Measurements from ENCODE around the gene UBA1.

The UBA1 gene

DNA sequence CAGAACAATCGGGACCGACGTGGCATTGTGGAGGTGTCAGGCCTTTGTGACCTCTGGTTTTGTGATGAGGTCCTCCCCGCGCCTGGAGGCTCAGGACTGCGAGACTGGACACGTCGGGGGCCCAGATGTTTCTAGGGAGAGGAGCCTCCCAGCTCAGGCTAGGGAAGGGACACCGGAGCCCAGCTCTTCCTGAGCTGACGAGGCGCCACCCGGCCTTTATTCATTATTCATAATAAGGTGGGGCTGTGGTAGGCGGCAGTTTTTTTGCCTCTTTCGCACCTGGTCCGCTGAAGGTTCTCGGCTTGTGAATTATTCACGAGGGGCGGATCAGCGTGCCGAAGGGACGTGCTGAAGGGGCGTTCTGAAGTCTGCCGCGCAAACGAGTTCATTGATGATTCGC, 2.3 kb upstream of the UBA1 start:
- peaks cover 38% of the 10 kb centered on the region for H3K36me3 ChIP-seq (ENCODE audit: control insufficient read depth, low read length)
- H3K27ac ChIP-seq (ENCODE audit: low read depth, low read length): peak overlapping the region; percentile 96
- no peaks in the 10 kb centered on the region for H3K9me2 ChIP-seq (replicated peaks; ENCODE audit: control insufficient read depth, low read length)

DNA sequence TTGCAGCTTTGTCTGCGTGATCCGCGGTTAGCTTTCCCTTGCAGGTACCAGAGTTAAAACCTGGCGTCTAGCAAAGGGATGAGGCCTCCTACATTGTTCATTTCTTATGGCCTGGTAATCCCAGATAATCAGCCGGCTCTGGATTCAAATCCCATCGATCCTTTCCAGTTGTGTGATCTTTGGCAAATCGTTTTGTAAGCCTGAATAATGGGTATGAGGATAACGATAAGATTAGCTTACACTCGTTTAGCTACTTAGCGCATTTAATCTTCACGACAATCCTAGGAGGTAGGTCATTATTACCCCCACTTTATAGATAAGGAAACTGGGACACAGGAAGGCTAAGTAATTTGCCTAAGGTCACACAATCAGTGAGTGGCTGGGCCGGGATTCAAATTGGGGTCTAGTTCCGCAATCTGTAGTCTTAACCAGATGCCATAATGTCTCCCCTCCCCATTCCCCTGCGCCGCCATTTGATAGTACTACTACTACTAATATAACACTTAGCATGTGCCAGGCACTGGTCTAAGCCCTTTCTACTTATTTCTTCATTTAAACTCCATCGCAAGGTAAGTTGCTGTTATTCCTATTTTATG, 1.7 kb upstream of the UBA1 start:
- Histone ChIP-seq H3K9me3 (ENCODE audit: control insufficient read depth, insufficient read depth, low read length) (no peaks in the 10 kb centered on the region), H3K36me3 (ENCODE audit: control insufficient read depth, low read length) (peaks cover 42% of the 10 kb centered on the region), H3F3A (ENCODE audit: control insufficient read depth, insufficient read depth) (peaks cover 20% of the 10 kb centered on the region), H3K4me1 (ENCODE audit: control insufficient read depth, low read length) (peaks cover 40% of the 10 kb centered on the region), H3K9me2 (replicated peaks; ENCODE audit: control insufficient read depth, low read length) (no peaks in the 10 kb centered on the region), H4K20me1 (ENCODE audit: control insufficient read depth, insufficient read depth, low read depth, low read length) (peaks cover 4% of the 10 kb centered on the region; the same call in 1 of the 2 replicates), H3K79me2 (ENCODE audit: control insufficient read depth, low read length) (peaks cover 45% of the 10 kb centered on the region), H3K27ac (ENCODE audit: low read depth, low read length) (peak overlapping the region; percentile 96), H3K27me3 (ENCODE audit: control insufficient read depth, low read length) (no peaks in the 10 kb centered on the region), H3K4me3 (ENCODE audit: low read length) (peak overlapping the region; percentile 81), H3K4me2 (ENCODE audit: low read length) (peak overlapping the region; percentile 92)
- no peak for TF ChIP-seq EZH2phosphoT487 (IDR thresholded peaks at IDR 0.05; ENCODE audit: borderline replicate concordance, low read length)
- TF ChIP-seq, protein P1, sequence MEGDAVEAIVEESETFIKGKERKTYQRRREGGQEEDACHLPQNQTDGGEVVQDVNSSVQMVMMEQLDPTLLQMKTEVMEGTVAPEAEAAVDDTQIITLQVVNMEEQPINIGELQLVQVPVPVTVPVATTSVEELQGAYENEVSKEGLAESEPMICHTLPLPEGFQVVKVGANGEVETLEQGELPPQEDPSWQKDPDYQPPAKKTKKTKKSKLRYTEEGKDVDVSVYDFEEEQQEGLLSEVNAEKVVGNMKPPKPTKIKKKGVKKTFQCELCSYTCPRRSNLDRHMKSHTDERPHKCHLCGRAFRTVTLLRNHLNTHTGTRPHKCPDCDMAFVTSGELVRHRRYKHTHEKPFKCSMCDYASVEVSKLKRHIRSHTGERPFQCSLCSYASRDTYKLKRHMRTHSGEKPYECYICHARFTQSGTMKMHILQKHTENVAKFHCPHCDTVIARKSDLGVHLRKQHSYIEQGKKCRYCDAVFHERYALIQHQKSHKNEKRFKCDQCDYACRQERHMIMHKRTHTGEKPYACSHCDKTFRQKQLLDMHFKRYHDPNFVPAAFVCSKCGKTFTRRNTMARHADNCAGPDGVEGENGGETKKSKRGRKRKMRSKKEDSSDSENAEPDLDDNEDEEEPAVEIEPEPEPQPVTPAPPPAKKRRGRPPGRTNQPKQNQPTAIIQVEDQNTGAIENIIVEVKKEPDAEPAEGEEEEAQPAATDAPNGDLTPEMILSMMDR (IDR thresholded peaks at IDR 0.05; ENCODE audit: low read depth, low read length, poor library complexity, severe bottlenecking): no peak

More for the DNA sequence above, 2.3 kb upstream of the UBA1 start:
- Histone ChIP-seq H3K4me3 (ENCODE audit: low read length) (peak overlapping the region; percentile 81), H4K20me1 (ENCODE audit: control insufficient read depth, insufficient read depth, low read depth, low read length) (peaks cover 3% of the 10 kb centered on the region; the same call in 1 of the 2 replicates), H3K4me1 (ENCODE audit: control insufficient read depth, low read length) (peaks cover 38% of the 10 kb centered on the region), H3K9me3 (ENCODE audit: control insufficient read depth, insufficient read depth, low read length) (no peaks in the 10 kb centered on the region), H3K27me3 (ENCODE audit: control insufficient read depth, low read length) (no peaks in the 10 kb centered on the region), H3F3A (ENCODE audit: control insufficient read depth, insufficient read depth) (peaks cover 20% of the 10 kb centered on the region), H3K4me2 (ENCODE audit: low read length) (peak overlapping the region; percentile 92), H3K79me2 (ENCODE audit: control insufficient read depth, low read length) (peaks cover 40% of the 10 kb centered on the region)
- TF ChIP-seq EZH2phosphoT487 (IDR thresholded peaks at IDR 0.05; ENCODE audit: borderline replicate concordance, low read length): no peak
- TF ChIP-seq, protein P1 (IDR thresholded peaks at IDR 0.05; ENCODE audit: low read depth, low read length, poor library complexity, severe bottlenecking): no peak

DNA sequence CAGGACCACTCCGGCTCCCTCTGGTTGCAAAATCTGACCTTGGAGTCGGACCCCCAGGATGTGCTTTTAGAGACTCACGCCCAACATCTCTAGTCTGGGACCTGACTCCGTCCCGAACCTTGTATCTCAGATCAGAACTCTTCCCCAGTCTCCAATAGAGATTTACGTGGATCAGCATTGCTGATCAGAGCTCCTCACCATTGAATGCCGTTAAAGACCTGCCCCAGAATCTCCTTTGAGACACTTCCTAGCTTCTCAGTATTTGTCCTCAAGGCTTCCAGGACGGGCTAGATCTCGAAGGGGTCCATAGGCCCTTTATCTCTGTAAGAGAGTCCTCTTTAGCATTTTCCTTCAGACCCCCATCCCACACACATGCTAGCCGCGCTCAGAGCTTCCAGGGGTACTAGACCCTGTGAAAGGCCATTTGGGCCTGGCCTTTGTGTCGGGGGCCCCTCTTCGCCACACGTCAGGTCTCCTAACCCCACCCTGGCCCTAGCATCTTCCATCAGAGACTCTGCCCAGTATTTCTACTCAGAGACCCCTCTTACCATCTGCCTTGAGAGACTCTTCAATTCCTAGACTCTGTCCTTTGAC, 662 bp downstream of the UBA1 start:
- Histone ChIP-seq H3K4me1 (ENCODE audit: control insufficient read depth, low read length) (peaks cover 40% of the 10 kb centered on the region), H3K4me3 (ENCODE audit: low read length) (peak overlapping the region; percentile 81), H3K27ac (ENCODE audit: low read depth, low read length) (peak overlapping the region; percentile 96), H4K20me1 (ENCODE audit: control insufficient read depth, insufficient read depth, low read depth, low read length) (peaks cover 4% of the 10 kb centered on the region; the same call in 1 of the 2 replicates), H3K79me2 (ENCODE audit: control insufficient read depth, low read length) (peaks cover 64% of the 10 kb centered on the region), H3F3A (ENCODE audit: control insufficient read depth, insufficient read depth) (peaks cover 12% of the 10 kb centered on the region), H3K4me2 (ENCODE audit: low read length) (peak overlapping the region; percentile 86), H3K36me3 (ENCODE audit: control insufficient read depth, low read length) (peaks cover 62% of the 10 kb centered on the region), H3K27me3 (ENCODE audit: control insufficient read depth, low read length) (no peaks in the 10 kb centered on the region), H3K9me2 (replicated peaks; ENCODE audit: control insufficient read depth, low read length) (no peaks in the 10 kb centered on the region), H3K9me3 (ENCODE audit: control insufficient read depth, insufficient read depth, low read length) (no peaks in the 10 kb centered on the region)
- TF ChIP-seq, protein P1 (IDR thresholded peaks at IDR 0.05; ENCODE audit: low read depth, low read length, poor library complexity, severe bottlenecking): no peak
- no peak for TF ChIP-seq EZH2phosphoT487 (IDR thresholded peaks at IDR 0.05; ENCODE audit: borderline replicate concordance, low read length)
